ENCODE measurements around the gene TBRG4. TPM values are rescaled to one million over a fixed set of nuclear protein-coding genes. Genes with fewer than 3 reads are reported as not detected.

Gene TBRG4
- total and polyA plus RNA-seq, 2 experiments from 2014 or later: 44.5 to 54.6 TPM

- H3K9me3 ChIP-seq (ENCODE audit: low read depth): no peaks in the 10 kb centered on the region
- no peak for DNase-seq (ENCODE audit: low spot score)
- no peak overlapping the region for H3K27ac ChIP-seq
- no peak overlapping the region for H3K4me2 ChIP-seq
- TF ChIP-seq CTCF (IDR thresholded peaks at IDR 0.05; ENCODE audit: poor library complexity) (no peak), EZH2phosphoT487 (IDR thresholded peaks at IDR 0.05; ENCODE audit: low read depth, severe bottlenecking, unreplicated experiment) (no peak), EZH2 (IDR thresholded peaks at IDR 0.05; ENCODE audit: borderline replicate concordance) (no peak)
- no peaks in the 10 kb centered on the region for H4K20me1 ChIP-seq (ENCODE audit: insufficient read depth, poor library complexity, severe bottlenecking)
- H2AFZ ChIP-seq: no peak overlapping the region
- H3K4me3 ChIP-seq: no peak overlapping the region
- no peaks in the 10 kb centered on the region for H3K27me3 ChIP-seq
- 94% methylated on average over 5 of the region's 5 CpGs for WGBS (ENCODE audit: low lambda C conversion rate, missing lambda C conversion rate)
- no peaks in the 10 kb centered on the region for H3K36me3 ChIP-seq (replicated peaks; ENCODE audit: insufficient read depth, low read depth)
- no peaks in the 10 kb centered on the region for H3K4me1 ChIP-seq (ENCODE audit: insufficient read depth)
- H3K9me2 ChIP-seq (replicated peaks; ENCODE audit: insufficient read depth): no peaks in the 10 kb centered on the region
- peaks cover 18% of the 10 kb centered on the region for H3K79me2 ChIP-seq
Observed at GRCh38 chr7:45055016-45055415, 56.5 kb downstream of the TBRG4 start.

- Histone ChIP-seq H4K20me1 (ENCODE audit: insufficient read depth, poor library complexity, severe bottlenecking) (no peaks in the 10 kb centered on the region), H3K79me2 (peaks cover 17% of the 10 kb centered on the region), H3K27ac (no peak overlapping the region), H3K9me3 (ENCODE audit: low read depth) (no peaks in the 10 kb centered on the region), H3K36me3 (replicated peaks; ENCODE audit: insufficient read depth, low read depth) (no peaks in the 10 kb centered on the region), H3K9me2 (replicated peaks; ENCODE audit: insufficient read depth) (no peaks in the 10 kb centered on the region), H3K4me2 (no peak overlapping the region), H3K27me3 (no peaks in the 10 kb centered on the region), H3K4me3 (no peak overlapping the region), H2AFZ (no peak overlapping the region), H3K4me1 (ENCODE audit: insufficient read depth) (no peaks in the 10 kb centered on the region)
- WGBS (ENCODE audit: low lambda C conversion rate, missing lambda C conversion rate): 100% methylated on average over 3 of the region's 3 CpGs
- DNase-seq (ENCODE audit: low spot score): no peak
- TF ChIP-seq EZH2 (IDR thresholded peaks at IDR 0.05; ENCODE audit: borderline replicate concordance) (no peak), EZH2phosphoT487 (IDR thresholded peaks at IDR 0.05; ENCODE audit: low read depth, severe bottlenecking, unreplicated experiment) (no peak), CTCF (IDR thresholded peaks at IDR 0.05; ENCODE audit: poor library complexity) (no peak)
Observed at GRCh38 chr7:45054442-45054841, 57.1 kb downstream of the TBRG4 start.

- Histone ChIP-seq H3K36me3 (replicated peaks; ENCODE audit: insufficient read depth, low read depth) (no peaks in the 10 kb centered on the region), H2AFZ (no peak overlapping the region), H4K20me1 (ENCODE audit: insufficient read depth, poor library complexity, severe bottlenecking) (no peaks in the 10 kb centered on the region), H3K27me3 (no peaks in the 10 kb centered on the region), H3K4me1 (ENCODE audit: insufficient read depth) (no peaks in the 10 kb centered on the region), H3K9me3 (ENCODE audit: low read depth) (no peaks in the 10 kb centered on the region), H3K4me2 (no peak overlapping the region), H3K79me2 (peaks cover 14% of the 10 kb centered on the region), H3K27ac (no peak overlapping the region), H3K4me3 (no peak overlapping the region), H3K9me2 (replicated peaks; ENCODE audit: insufficient read depth) (no peaks in the 10 kb centered on the region)
- WGBS (ENCODE audit: low lambda C conversion rate, missing lambda C conversion rate): 95% methylated on average over 5 of the region's 5 CpGs
- TF ChIP-seq EZH2 (IDR thresholded peaks at IDR 0.05; ENCODE audit: borderline replicate concordance) (no peak), CTCF (IDR thresholded peaks at IDR 0.05; ENCODE audit: poor library complexity) (no peak), EZH2phosphoT487 (IDR thresholded peaks at IDR 0.05; ENCODE audit: low read depth, severe bottlenecking, unreplicated experiment) (no peak)
- DNase-seq (ENCODE audit: low spot score): no peak
Observed at GRCh38 chr7:45053941-45054340, 57.6 kb downstream of the TBRG4 start.

- Histone ChIP-seq H3K4me3 (no peak overlapping the region), H3K27ac (no peak overlapping the region), H3K27me3 (no peaks in the 10 kb centered on the region), H3K79me2 (peaks cover 10% of the 10 kb centered on the region), H3K9me3 (ENCODE audit: low read depth) (no peaks in the 10 kb centered on the region), H4K20me1 (ENCODE audit: insufficient read depth, poor library complexity, severe bottlenecking) (no peaks in the 10 kb centered on the region), H3K4me1 (ENCODE audit: insufficient read depth) (no peaks in the 10 kb centered on the region), H3K4me2 (no peak overlapping the region), H2AFZ (no peak overlapping the region), H3K9me2 (replicated peaks; ENCODE audit: insufficient read depth) (no peaks in the 10 kb centered on the region), H3K36me3 (replicated peaks; ENCODE audit: insufficient read depth, low read depth) (no peaks in the 10 kb centered on the region)
- TF ChIP-seq CTCF (IDR thresholded peaks at IDR 0.05; ENCODE audit: poor library complexity) (no peak), EZH2 (IDR thresholded peaks at IDR 0.05; ENCODE audit: borderline replicate concordance) (no peak), EZH2phosphoT487 (IDR thresholded peaks at IDR 0.05; ENCODE audit: low read depth, severe bottlenecking, unreplicated experiment) (no peak)
- WGBS (ENCODE audit: low lambda C conversion rate, missing lambda C conversion rate): 83% methylated on average over 6 of the region's 6 CpGs
- no peak for DNase-seq (ENCODE audit: low spot score)
Observed at GRCh38 chr7:45053401-45053800, 58.1 kb downstream of the TBRG4 start.

All from hepatocyte (in vitro differentiated cells).